Measurements from ENCODE around the gene DHX9. TPM values are rescaled to one million over a fixed set of nuclear protein-coding genes. Genes with fewer than 3 reads are reported as not detected.
A peak's percentile ranks its signal among the peaks of the same experiment; 100 is the strongest.

The DHX9 gene
- total RNA-seq, 1 experiment from 2014 or later = 220 TPM

- no peak overlapping the region for H3K9ac ChIP-seq (ENCODE audit: low read length)
- TF ChIP-seq EGR1 (IDR thresholded peaks at IDR 0.05; ENCODE audit: low read depth) (no peak), REST (IDR thresholded peaks at IDR 0.05; ENCODE audit: low read depth) (no peak), JUND (IDR thresholded peaks at IDR 0.05) (no peak), EZH2phosphoT487 (IDR thresholded peaks at IDR 0.05; ENCODE audit: borderline replicate concordance) (no peak), CBX3 (IDR thresholded peaks at IDR 0.05; ENCODE audit: low read depth) (no peak), FOSL1 (IDR thresholded peaks at IDR 0.05; ENCODE audit: low read depth) (no peak), CEBPB (IDR thresholded peaks at IDR 0.05; ENCODE audit: low read depth) (no peak), CTCF (IDR thresholded peaks at IDR 0.05 in 2 of 3, conservative IDR thresholded peaks at IDR 0.05 in 1 of 3; ENCODE audit: borderline replicate concordance in 1 of 3, insufficient read depth in 1 of 3, low read depth in 2 of 3, low read length in 2 of 3) (no peak), TCF7L2 (IDR thresholded peaks at IDR 0.05; ENCODE audit: borderline replicate concordance, extremely low read depth, insufficient read depth, insufficient read length) (no peak), SRF (IDR thresholded peaks at IDR 0.05; ENCODE audit: low read depth) (no peak), ZFX (IDR thresholded peaks at IDR 0.05) (no peak), ELF1 (IDR thresholded peaks at IDR 0.05; ENCODE audit: borderline replicate concordance, low read depth) (no peak), EZH2 (IDR thresholded peaks at IDR 0.05) (no peak), SP1 (IDR thresholded peaks at IDR 0.05; ENCODE audit: low read depth) (no peak), RAD21 (IDR thresholded peaks at IDR 0.05; ENCODE audit: low read depth) (no peak), ZNF274 (IDR thresholded peaks at IDR 0.05; ENCODE audit: low read depth, low read length) (no peak)
- TF ChIP-seq, protein P1, sequence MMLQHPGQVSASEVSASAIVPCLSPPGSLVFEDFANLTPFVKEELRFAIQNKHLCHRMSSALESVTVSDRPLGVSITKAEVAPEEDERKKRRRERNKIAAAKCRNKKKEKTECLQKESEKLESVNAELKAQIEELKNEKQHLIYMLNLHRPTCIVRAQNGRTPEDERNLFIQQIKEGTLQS (IDR thresholded peaks at IDR 0.05) = no peak
- TF ChIP-seq, protein P2, sequence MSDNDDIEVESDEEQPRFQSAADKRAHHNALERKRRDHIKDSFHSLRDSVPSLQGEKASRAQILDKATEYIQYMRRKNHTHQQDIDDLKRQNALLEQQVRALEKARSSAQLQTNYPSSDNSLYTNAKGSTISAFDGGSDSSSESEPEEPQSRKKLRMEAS (IDR thresholded peaks at IDR 0.05) = no peak
- TF ChIP-seq, protein P3, sequence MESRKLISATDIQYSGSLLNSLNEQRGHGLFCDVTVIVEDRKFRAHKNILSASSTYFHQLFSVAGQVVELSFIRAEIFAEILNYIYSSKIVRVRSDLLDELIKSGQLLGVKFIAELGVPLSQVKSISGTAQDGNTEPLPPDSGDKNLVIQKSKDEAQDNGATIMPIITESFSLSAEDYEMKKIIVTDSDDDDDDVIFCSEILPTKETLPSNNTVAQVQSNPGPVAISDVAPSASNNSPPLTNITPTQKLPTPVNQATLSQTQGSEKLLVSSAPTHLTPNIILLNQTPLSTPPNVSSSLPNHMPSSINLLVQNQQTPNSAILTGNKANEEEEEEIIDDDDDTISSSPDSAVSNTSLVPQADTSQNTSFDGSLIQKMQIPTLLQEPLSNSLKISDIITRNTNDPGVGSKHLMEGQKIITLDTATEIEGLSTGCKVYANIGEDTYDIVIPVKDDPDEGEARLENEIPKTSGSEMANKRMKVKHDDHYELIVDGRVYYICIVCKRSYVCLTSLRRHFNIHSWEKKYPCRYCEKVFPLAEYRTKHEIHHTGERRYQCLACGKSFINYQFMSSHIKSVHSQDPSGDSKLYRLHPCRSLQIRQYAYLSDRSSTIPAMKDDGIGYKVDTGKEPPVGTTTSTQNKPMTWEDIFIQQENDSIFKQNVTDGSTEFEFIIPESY (IDR thresholded peaks at IDR 0.05; ENCODE audit: extremely low read depth, insufficient replicate concordance, low read length) = no peak
- H3K9me3 ChIP-seq (ENCODE audit: control insufficient read depth in 1 of 2, insufficient read depth in 1 of 2, low read depth in 1 of 2, low read length in 2 of 2) = no peaks in the 10 kb centered on the region
- TSS peak; percentile 0 for BruUV-seq (replicated peaks)
- no peaks in the 10 kb centered on the region for H3K4me1 ChIP-seq (ENCODE audit: control insufficient read depth in 1 of 2, insufficient read depth in 2 of 2, low read length in 2 of 2)
- no peaks in the 10 kb centered on the region for H3K9me2 ChIP-seq (ENCODE audit: insufficient read depth)
- DNase-seq (ENCODE audit: low read depth, low spot score) = no peak
- H2AFZ ChIP-seq (ENCODE audit: low read depth, low read length, poor library complexity, severe bottlenecking) = no peak overlapping the region
- no peak overlapping the region for H3K4me3 ChIP-seq (replicated peaks in 1 of 2; ENCODE audit: low read depth in 1 of 2, low read length in 2 of 2)
- ChIA-PET RAD21 (ENCODE audit: low non-redundant PET in 1 of 2, low total read pairs in 2 of 2, uncharacterized antibody in 2 of 2, unreplicated experiment in 2 of 2) (no interaction called here), CTCF (no interaction called here), POLR2A (no interaction called here)
- H3K27ac ChIP-seq (ENCODE audit: low read depth, low read length) = no peak overlapping the region
- no peak for ATAC-seq
- H3K4me2 ChIP-seq (ENCODE audit: low read length) = no peak overlapping the region
- H3K36me3 ChIP-seq (ENCODE audit: control insufficient read depth in 1 of 2, insufficient read depth in 2 of 2, low read length in 2 of 2) = peaks cover 91 to 92% of the 10 kb centered on the region in 2 experiments
- no peaks in the 10 kb centered on the region for H3K27me3 ChIP-seq (ENCODE audit: insufficient read depth, low read length)
- intact Hi-C loops (cut with micrococcal nuclease) = no loop called here
- H4K20me1 ChIP-seq (ENCODE audit: insufficient read depth) = peaks cover 22% of the 10 kb centered on the region; the same call in 1 of the 2 replicates
- peaks cover 100% of the 10 kb centered on the region for H3K79me2 ChIP-seq (ENCODE audit: insufficient read depth, low read length)
Measured at GRCh38 chr1:182861994-182862393, 22.8 kb downstream of the DHX9 start.

All from HCT116 (cell line).